HG03354 (cell line): ENCODE measurements around the gene SSRP1.
"Not testable (repeated sequence)": the region's sequence is repeated elsewhere in the genome, so short reads cannot be mapped to it uniquely, and the experiment has no call there.

Experiments used
- ATAC-seq: cut with Tn5 transposase; IDR thresholded peaks from one replicate; pipeline ENCODE4 v1.9.1; 2021; ENCODE audit warnings: mild to moderate bottlenecking; ENCODE audit not compliant: unreplicated experiment, poor library complexity, severe bottlenecking

SSRP1 gene

GRCh38 chr11:57341250-57341808, 5.6 kb upstream of the SSRP1 start:
- ATAC-seq: no peak

- no peak for ATAC-seq
Observed at GRCh38 chr11:57340039-57340615, 4.4 kb upstream of the SSRP1 start.

GRCh38 chr11:57339328-57339727, 3.6 kb upstream of the SSRP1 start:
- ATAC-seq: no peak

GRCh38 chr11:57338142-57338541, 2.5 kb upstream of the SSRP1 start, which contains the start of gene P2RX3:
P2RX3 (plus strand) TSS chr11:57338352; CDS start chr11:57338551, 199 bp downstream.
- ATAC-seq: no peak

- not testable (repeated sequence) for ATAC-seq
Observed at GRCh38 chr11:57336856-57337255, 1.2 kb upstream of the SSRP1 start.

GRCh38 chr11:57336111-57336666, 497 bp upstream of the SSRP1 start:
- ATAC-seq: no peak

- ATAC-seq: peak; percentile 6
Observed at GRCh38 chr11:57335023-57335342, 709 bp downstream of the SSRP1 start.

- ATAC-seq: no peak
Observed at GRCh38 chr11:57332694-57333440, 2.8 kb downstream of the SSRP1 start.

- no peak for ATAC-seq
Observed at GRCh38 chr11:57331720-57332119, 4.0 kb downstream of the SSRP1 start.

GRCh38 chr11:57330029-57330428, 5.7 kb downstream of the SSRP1 start:
- ATAC-seq: no peak

- no peak for ATAC-seq
Observed at GRCh38 chr11:57327721-57328120, 8.0 kb downstream of the SSRP1 start.

GRCh38 chr11:57325735-57326048, 10.0 kb downstream of the SSRP1 start:
- no peak for ATAC-seq

- peak; percentile 91 for ATAC-seq
Observed at GRCh38 chr11:57324886-57325734, 10.6 kb downstream of the SSRP1 start, which contains the start of gene TNKS1BP1. TNKS1BP1 (minus strand) TSS chr11:57324952; CDS start chr11:57321885, 3,067 bp downstream.

- ATAC-seq: peak; percentile 21
Observed at GRCh38 chr11:57324154-57324885, 11.4 kb downstream of the SSRP1 start.

- ATAC-seq: no peak
Observed at GRCh38 chr11:57323855-57324153, 11.9 kb downstream of the SSRP1 start.

GRCh38 chr11:57323167-57323854, 12.4 kb downstream of the SSRP1 start:
- no peak for ATAC-seq

GRCh38 chr11:57322256-57323166, 13.2 kb downstream of the SSRP1 start:
- no peak for ATAC-seq
